ENCODE measurements around the gene SLC37A1.

DNA sequence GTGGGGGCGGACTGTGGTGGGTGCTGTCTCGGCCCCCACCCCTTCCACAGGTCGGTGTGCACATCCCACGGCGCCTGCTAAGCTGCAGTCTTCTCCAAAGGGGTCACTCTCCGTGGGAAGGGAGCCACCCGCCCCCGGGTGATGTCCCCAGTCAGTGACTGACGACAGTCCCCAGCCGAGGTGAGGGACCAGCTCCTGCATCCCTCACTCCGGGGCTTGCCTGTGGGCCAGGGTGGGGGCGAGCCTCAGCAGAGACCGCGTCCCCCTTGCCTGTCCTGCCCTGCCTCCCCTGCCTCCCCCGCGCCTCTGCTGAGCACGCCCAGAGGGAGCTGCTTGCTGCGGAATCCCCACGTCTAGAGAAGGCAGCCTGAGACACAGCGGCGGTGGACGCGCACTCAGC, 103.8 kb downstream of the SLC37A1 start:
- TF ChIP-seq POLR2A (conservative IDR thresholded peaks at IDR 0.05): no peak
- no peak for TF ChIP-seq JUND (IDR thresholded peaks at IDR 0.05; ENCODE audit: borderline replicate concordance, low read depth, low read length)
- no peak for TF ChIP-seq JUND (tag; IDR thresholded peaks at IDR 0.05; ENCODE audit: borderline replicate concordance, low read depth, low read length)
- no peak for TF ChIP-seq SIRT6 (IDR thresholded peaks at IDR 0.05; ENCODE audit: low read depth, low read length)
- TF ChIP-seq, protein P1, sequence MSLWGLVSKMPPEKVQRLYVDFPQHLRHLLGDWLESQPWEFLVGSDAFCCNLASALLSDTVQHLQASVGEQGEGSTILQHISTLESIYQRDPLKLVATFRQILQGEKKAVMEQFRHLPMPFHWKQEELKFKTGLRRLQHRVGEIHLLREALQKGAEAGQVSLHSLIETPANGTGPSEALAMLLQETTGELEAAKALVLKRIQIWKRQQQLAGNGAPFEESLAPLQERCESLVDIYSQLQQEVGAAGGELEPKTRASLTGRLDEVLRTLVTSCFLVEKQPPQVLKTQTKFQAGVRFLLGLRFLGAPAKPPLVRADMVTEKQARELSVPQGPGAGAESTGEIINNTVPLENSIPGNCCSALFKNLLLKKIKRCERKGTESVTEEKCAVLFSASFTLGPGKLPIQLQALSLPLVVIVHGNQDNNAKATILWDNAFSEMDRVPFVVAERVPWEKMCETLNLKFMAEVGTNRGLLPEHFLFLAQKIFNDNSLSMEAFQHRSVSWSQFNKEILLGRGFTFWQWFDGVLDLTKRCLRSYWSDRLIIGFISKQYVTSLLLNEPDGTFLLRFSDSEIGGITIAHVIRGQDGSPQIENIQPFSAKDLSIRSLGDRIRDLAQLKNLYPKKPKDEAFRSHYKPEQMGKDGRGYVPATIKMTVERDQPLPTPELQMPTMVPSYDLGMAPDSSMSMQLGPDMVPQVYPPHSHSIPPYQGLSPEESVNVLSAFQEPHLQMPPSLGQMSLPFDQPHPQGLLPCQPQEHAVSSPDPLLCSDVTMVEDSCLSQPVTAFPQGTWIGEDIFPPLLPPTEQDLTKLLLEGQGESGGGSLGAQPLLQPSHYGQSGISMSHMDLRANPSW (CRISPR knock-in tag; IDR thresholded peaks at IDR 0.05): no peak
- no peak for TF ChIP-seq RHOXF2B (CRISPR knock-in tag; conservative IDR thresholded peaks at IDR 0.05)
- no peak for TF ChIP-seq GABPB1 (CRISPR knock-in tag; IDR thresholded peaks at IDR 0.05)
- TF ChIP-seq, protein P2, sequence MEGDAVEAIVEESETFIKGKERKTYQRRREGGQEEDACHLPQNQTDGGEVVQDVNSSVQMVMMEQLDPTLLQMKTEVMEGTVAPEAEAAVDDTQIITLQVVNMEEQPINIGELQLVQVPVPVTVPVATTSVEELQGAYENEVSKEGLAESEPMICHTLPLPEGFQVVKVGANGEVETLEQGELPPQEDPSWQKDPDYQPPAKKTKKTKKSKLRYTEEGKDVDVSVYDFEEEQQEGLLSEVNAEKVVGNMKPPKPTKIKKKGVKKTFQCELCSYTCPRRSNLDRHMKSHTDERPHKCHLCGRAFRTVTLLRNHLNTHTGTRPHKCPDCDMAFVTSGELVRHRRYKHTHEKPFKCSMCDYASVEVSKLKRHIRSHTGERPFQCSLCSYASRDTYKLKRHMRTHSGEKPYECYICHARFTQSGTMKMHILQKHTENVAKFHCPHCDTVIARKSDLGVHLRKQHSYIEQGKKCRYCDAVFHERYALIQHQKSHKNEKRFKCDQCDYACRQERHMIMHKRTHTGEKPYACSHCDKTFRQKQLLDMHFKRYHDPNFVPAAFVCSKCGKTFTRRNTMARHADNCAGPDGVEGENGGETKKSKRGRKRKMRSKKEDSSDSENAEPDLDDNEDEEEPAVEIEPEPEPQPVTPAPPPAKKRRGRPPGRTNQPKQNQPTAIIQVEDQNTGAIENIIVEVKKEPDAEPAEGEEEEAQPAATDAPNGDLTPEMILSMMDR (IDR thresholded peaks at IDR 0.05 in 2 of 3, conservative IDR thresholded peaks at IDR 0.05 in 1 of 3; ENCODE audit: insufficient read depth in 2 of 3, low read depth in 1 of 3, low read length in 3 of 3): no peak
- no peak for TF ChIP-seq ATF7 (IDR thresholded peaks at IDR 0.05)
- TF ChIP-seq, protein P3, sequence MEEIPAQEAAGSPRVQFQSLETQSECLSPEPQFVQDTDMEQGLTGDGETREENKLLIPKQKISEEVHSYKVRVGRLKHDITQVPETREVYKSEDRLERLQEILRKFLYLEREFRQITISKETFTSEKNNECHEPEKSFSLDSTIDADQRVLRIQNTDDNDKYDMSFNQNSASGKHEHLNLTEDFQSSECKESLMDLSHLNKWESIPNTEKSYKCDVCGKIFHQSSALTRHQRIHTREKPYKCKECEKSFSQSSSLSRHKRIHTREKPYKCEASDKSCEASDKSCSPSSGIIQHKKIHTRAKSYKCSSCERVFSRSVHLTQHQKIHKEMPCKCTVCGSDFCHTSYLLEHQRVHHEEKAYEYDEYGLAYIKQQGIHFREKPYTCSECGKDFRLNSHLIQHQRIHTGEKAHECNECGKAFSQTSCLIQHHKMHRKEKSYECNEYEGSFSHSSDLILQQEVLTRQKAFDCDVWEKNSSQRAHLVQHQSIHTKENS (CRISPR knock-in tag; IDR thresholded peaks at IDR 0.05): no peak

Data from K562 (cell line).